Nucleus accumbens (tissue), 56 donors: ENCODE measurements around the gene NAA40.

Source experiments
- DNase-seq, 56 donors: peaks; one replicate each; lab custom pipeline; 2025; lab: John Stamatoyannopoulos, UW

Gene NAA40

GRCh38 chr11:63938479-63939396 is at the start of gene NAA40:
Gene NAA40, plus strand, starts transcription at chr11:63939002. Its CDS starts 95 bp downstream, at chr11:63939097.
- peak in 55 of 56 donors; percentile 43 to 93 (median 77) for DNase-seq

GRCh38 chr11:63889344-63889743 is 49.5 kb upstream of the NAA40 start:
- DNase-seq = no peak

- DNase-seq = no peak
Measured at GRCh38 chr11:63890368-63890767, 48.4 kb upstream of the NAA40 start.

- no peak for DNase-seq
Measured at GRCh38 chr11:63892228-63892627, 46.6 kb upstream of the NAA40 start.

- DNase-seq = no peak
Measured at GRCh38 chr11:63893355-63893754, 45.4 kb upstream of the NAA40 start.

GRCh38 chr11:63896071-63896470 is 42.7 kb upstream of the NAA40 start:
- DNase-seq = no peak

- peak in 14 of 56 donors; percentile 21 to 70 (median 43) for DNase-seq
Measured at GRCh38 chr11:63897459-63898146, 41.2 kb upstream of the NAA40 start.

GRCh38 chr11:63901660-63902059 is 37.1 kb upstream of the NAA40 start:
- DNase-seq = no peak

GRCh38 chr11:63903884-63904283 is 34.9 kb upstream of the NAA40 start:
- DNase-seq = no peak

- no peak for DNase-seq
Measured at GRCh38 chr11:63904743-63905142, 34.1 kb upstream of the NAA40 start.

- peak in 8 of 56 donors; percentile 8 to 41 (median 31) for DNase-seq
Measured at GRCh38 chr11:63905179-63905578, 33.6 kb upstream of the NAA40 start.

- no peak for DNase-seq
Measured at GRCh38 chr11:63906087-63906486, 32.7 kb upstream of the NAA40 start.

GRCh38 chr11:63906585-63906984 is 32.2 kb upstream of the NAA40 start:
- DNase-seq = peak in 12 of 56 donors; percentile 12 to 49 (median 26)

- DNase-seq = no peak
Measured at GRCh38 chr11:63907063-63907462, 31.7 kb upstream of the NAA40 start.

GRCh38 chr11:63907808-63908530 is 30.8 kb upstream of the NAA40 start:
- DNase-seq = peak in 32 of 56 donors; percentile 19 to 83 (median 49)

GRCh38 chr11:63908631-63909401 is 30.0 kb upstream of the NAA40 start:
- DNase-seq = peak in 4 of 56 donors; percentile 16 to 44 (median 24)

- no peak for DNase-seq
Measured at GRCh38 chr11:63909591-63910506, 29.0 kb upstream of the NAA40 start.

GRCh38 chr11:63910675-63911074 is 28.1 kb upstream of the NAA40 start:
- DNase-seq = no peak

GRCh38 chr11:63911440-63911839 is 27.4 kb upstream of the NAA40 start:
- no peak for DNase-seq
